Right atrium auricular region (tissue), 2 donors: Measurements from ENCODE around the gene ZDHHC8. TPM values are rescaled to one million over a fixed set of nuclear protein-coding genes. Genes with fewer than 3 reads are reported as not detected.

Experiments
- DNase-seq: peaks from one replicate; pipeline ENCODE4 v3.0.0-alpha.2; 2019; ENCODE audit warnings: low spot score
- H3K27ac ChIP-seq, 2 donors: fragments of 200-600 bp; sonication (generic); 1 replicate in 1 of 2; 2 replicates in 1 of 2; pipeline ENCODE4 v1.5.1; 2016 to 2019
- H3K27me3 ChIP-seq, 2 donors: fragments of 200-600 bp; sonication (generic); one replicate each; pipeline versions ENCODE4 v1.5.1 to v1.6.0; 2017 to 2019
- H3K36me3 ChIP-seq: fragments of 200-600 bp; sonication (generic); one replicate; pipeline ENCODE4 v1.5.1; 2016
- H3K4me1 ChIP-seq, 2 donors: fragments of 200-600 bp; sonication (generic); one replicate each; pipeline versions ENCODE4 v1.5.1 to v1.6.0; 2017 to 2019
- H3K4me3 ChIP-seq, 2 donors: fragments of 200-600 bp; sonication (generic); 1 replicate in 1 of 2; 2 replicates in 1 of 2; pipeline ENCODE4 v1.5.1; 2017 to 2019; ENCODE audit warnings: mild to moderate bottlenecking in 1 of 2, moderate library complexity in 1 of 2
- H3K9me3 ChIP-seq, 2 donors: fragments of 200-600 bp; sonication (generic); one replicate each; pipeline ENCODE4 v1.5.1; 2019
- CTCF ChIP-seq, 2 donors: fragments of 200-600 bp; sonication (generic); IDR thresholded peaks; one replicate each; pipeline ENCODE4 v1.5.1; 2019; ENCODE audit warnings: antibody characterized with exemption in 2 of 2
- total RNA-seq, 2 donors: library from RNA; depleted of rRNA; stranded (reverse); fragments of >200 nt; gene quantifications; one replicate each; pipeline ENCODE4 v1.1.0, GENCODE V29; 2016

ZDHHC8 gene
- total RNA-seq, 2 donors from 2014 or later, result 13.5 to 16.6 TPM

DNA sequence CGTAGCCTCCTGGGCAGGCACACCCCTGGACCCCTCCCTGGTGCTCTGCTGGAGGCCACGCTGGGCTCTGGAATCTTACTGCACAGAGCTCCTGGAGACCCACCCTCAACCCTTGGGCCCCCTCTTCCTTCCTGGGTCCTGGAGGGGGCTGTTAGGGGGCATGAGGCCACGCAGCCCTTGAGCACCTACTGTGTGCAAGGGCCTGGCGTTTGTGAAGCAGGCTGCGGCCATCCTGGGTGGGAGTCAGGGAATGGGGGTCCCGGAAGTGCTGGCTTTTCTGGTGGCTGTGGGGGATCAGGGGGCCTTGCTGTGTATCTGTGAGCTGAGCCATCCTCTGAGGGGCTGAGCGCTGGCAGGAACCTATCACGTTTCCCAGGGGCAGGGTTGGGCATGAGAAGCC, 60.2 kb downstream of the ZDHHC8 start:
- TF ChIP-seq CTCF (IDR thresholded peaks at IDR 0.05), result no peak
- no peaks in the 10 kb centered on the region for H3K9me3 ChIP-seq
- no peak for DNase-seq
- no peak overlapping the region for H3K4me3 ChIP-seq
- no peaks in the 10 kb centered on the region for H3K36me3 ChIP-seq
- no peaks in the 10 kb centered on the region for H3K4me1 ChIP-seq
- H3K27ac ChIP-seq, result no peak overlapping the region
- H3K27me3 ChIP-seq, result no peaks in the 10 kb centered on the region

DNA sequence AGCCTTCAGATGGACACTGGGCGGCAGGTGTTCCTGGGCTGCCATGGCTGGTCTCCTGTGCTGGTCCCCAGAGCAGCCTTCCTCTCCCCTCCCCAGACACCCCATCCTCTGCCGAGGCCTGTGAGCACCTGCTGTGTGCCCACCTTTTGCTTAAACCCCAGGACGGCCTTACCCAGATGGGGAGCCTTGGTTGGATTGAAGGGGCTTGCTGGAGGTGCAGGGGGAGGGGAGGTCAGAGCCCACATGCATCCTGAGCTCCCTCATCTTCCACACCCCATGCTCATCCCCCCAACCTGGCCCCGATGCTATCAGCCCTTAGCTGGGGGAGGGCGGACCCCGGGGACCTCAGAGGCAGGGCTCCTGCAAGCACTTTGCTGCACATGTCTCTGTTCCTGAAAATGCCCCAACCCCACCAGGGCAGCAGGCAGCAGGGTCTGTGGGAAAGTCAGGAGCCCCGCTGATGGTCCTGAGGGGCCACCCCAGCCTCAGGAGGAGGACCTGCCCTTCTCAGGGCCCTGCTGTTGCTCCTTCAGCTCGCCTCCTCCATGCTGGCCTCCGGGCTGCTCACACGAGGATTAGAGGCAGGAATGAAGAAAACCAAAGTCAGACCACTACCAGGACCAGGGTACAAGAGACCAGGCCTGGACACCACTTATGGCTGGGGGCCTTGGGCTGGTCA, 60.8 kb downstream of the ZDHHC8 start:
- Histone ChIP-seq H3K4me3 (no peak overlapping the region), H3K27ac (no peak overlapping the region), H3K9me3 (no peaks in the 10 kb centered on the region), H3K4me1 (no peaks in the 10 kb centered on the region), H3K36me3 (no peaks in the 10 kb centered on the region), H3K27me3 (no peaks in the 10 kb centered on the region)
- DNase-seq, result no peak
- TF ChIP-seq CTCF (IDR thresholded peaks at IDR 0.05), result no peak

GRCh38 chr22:20192972-20193760, 61.6 kb downstream of the ZDHHC8 start:
- DNase-seq, result no peak
- Histone ChIP-seq H3K27me3 (no peaks in the 10 kb centered on the region), H3K4me3 (no peak overlapping the region), H3K9me3 (no peaks in the 10 kb centered on the region), H3K27ac (no peak overlapping the region), H3K36me3 (no peaks in the 10 kb centered on the region), H3K4me1 (no peaks in the 10 kb centered on the region)
- TF ChIP-seq CTCF (IDR thresholded peaks at IDR 0.05), result no peak

- TF ChIP-seq CTCF (IDR thresholded peaks at IDR 0.05), result no peak
- DNase-seq, result no peak
- Histone ChIP-seq H3K9me3 (no peaks in the 10 kb centered on the region), H3K27me3 (no peaks in the 10 kb centered on the region), H3K4me3 (no peak overlapping the region), H3K27ac (no peak overlapping the region), H3K36me3 (no peaks in the 10 kb centered on the region), H3K4me1 (no peaks in the 10 kb centered on the region)
These were observed 62.3 kb downstream of the ZDHHC8 start for GRCh38 chr22:20193761-20194494.

DNA sequence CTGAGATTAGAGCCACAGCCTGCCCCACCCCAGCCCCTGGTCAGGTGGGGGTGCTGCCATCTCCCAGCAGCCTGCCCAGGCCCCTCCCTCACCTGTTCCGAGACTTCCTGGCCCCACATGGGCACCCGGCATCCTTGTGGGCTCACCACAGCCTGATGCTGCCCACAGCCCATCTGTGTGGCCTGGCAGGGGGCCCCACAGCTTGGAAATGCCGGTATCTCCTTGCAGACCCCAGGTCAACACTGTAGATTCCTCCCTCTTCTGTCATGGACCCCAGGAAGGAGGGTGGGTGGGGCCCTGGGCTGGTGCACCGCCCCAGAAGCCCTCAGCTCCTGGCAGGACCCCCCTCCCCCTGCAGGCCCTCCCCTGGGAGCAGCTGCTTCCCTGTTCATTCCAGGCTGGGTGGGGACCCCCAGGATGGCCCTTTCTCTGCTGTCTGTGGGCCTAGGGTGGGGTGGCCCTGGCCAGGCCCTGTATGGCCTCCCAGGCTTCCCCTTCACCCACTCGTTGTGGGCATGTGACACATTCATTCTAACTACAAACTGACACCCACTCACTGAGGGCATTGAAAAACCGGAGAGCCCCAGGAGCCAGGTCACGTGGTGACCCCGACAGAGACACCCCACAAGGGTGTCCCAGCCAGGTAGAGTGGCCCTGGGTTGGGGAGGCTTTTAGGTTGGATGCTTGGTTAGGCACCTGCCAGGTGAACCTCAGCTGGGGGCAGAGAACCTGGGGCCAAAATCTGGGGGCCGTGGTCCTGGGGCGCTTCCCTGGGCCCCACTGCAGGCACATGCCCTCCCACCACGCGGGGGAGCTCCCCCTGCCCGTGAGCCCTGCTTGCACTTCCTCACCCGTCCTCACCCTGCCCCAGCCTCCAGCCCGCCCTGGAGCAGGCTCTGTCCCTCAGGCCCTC, 63.3 kb downstream of the ZDHHC8 start:
- Histone ChIP-seq H3K27me3 (no peaks in the 10 kb centered on the region), H3K36me3 (no peaks in the 10 kb centered on the region), H3K4me1 (no peaks in the 10 kb centered on the region), H3K27ac (no peak overlapping the region), H3K4me3 (no peak overlapping the region), H3K9me3 (no peaks in the 10 kb centered on the region)
- no peak for DNase-seq
- no peak for TF ChIP-seq CTCF (IDR thresholded peaks at IDR 0.05)
